HG03103 (cell line): ENCODE data around the gene BICRA.
"Not testable (repeated sequence)": the region's sequence is repeated elsewhere in the genome, so short reads cannot be mapped to it uniquely, and the experiment has no call there.

Experiments used
- ATAC-seq: cut with Tn5 transposase; IDR thresholded peaks from one replicate; pipeline ENCODE4 v1.9.1; 2021; ENCODE audit warnings: low read depth; ENCODE audit not compliant: unreplicated experiment

BICRA gene

DNA sequence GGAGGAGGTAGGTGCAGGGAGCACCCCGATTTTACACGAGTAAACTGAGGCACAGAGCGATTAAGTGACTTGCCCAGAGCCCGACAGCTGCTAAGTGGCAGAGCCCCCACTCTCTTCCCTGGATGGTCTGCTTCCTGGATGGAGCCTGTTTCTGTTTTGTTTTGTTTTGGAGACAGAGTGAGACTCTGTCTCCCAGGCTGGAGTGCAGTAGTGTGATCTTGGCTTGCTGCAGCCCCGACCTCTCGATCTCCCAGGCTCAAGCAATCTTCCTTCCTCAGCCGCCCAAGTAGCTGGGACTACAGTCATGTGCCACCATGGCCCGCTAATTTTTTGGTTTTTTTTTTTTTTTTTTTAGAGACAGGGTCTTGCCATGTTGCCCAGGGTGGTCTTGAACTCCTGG, 17.3 kb downstream of the BICRA start:
- ATAC-seq = no peak

DNA sequence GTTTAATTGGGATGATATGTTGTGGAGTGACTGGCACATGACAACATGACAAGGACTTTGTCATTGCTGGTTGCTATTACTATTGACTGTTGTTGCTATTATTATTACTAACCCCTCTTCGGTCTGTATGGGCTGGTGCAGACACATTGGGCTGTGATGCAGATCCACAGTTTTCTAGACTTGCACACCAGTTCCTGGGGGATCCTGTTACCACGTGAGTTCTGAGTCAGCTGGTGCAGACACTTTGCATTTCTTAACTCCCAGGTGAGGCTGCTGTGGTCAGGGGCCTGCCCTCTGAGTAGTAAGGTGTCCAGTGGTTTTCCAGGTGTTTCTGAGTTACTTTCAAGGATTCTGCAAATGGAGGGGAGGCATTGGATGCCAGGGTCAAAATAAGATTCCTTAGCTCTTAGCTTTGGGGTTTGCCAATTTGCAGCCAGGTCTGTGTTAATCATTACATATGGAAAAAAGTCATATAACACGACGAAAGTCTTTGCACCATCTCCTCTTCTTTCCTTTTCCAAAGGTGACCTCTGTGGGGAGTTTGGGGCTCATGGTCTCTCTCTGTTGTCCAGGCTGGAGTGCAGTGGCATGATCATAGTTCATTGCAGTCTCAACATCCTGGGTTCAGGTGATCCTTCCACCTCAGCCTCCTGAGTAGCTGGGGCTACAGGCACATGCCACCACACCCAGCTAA, 19.3 kb downstream of the BICRA start:
- no peak for ATAC-seq

- ATAC-seq = no peak
Measured at GRCh38 chr19:47630594-47630993, 21.7 kb downstream of the BICRA start.

DNA sequence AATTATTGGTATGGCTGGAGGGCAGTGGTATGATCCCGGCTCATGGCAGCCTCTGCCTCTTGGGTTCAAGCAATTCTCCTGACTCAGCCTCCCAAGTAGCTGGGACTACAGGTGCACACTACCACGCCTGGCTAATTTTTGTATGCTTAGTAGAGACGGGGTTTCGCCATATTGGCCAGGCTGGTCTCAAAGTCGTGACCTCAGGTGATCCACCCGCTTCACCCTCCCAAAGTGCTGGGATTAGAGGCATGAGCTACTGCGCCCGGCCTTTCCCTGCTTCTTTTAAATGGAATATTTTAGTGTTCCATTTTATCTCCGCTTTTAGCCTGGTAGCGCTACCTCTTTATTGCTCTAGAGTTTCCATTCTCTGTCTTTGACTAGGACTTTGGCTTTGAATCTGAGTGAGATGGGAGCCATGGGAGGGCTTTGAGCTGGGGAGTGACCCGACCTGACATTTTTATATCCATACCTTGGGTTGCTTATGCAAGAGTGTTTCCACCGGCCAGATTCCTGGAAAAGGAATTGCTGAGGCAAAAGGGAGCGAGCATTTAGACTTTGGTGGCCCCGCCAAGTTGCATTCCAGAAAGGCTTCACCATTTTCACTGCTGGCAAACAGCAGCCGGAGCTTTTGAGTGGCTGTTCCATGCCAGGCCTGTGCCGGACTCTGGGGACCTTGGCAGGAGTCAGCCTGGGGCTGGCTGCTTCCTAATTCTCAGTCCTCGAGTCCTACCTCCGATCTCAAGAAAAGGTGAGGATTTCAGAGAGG, 22.9 kb downstream of the BICRA start:
- ATAC-seq = no peak

- ATAC-seq = no peak
Measured at GRCh38 chr19:47633517-47633916, 24.6 kb downstream of the BICRA start.

GRCh38 chr19:47633996-47634395, 25.1 kb downstream of the BICRA start:
- ATAC-seq = no peak

- not testable (repeated sequence) for ATAC-seq
Measured at GRCh38 chr19:47635152-47635754, 26.3 kb downstream of the BICRA start.

- no peak for ATAC-seq
Measured at GRCh38 chr19:47637550-47637949, 28.6 kb downstream of the BICRA start.

DNA sequence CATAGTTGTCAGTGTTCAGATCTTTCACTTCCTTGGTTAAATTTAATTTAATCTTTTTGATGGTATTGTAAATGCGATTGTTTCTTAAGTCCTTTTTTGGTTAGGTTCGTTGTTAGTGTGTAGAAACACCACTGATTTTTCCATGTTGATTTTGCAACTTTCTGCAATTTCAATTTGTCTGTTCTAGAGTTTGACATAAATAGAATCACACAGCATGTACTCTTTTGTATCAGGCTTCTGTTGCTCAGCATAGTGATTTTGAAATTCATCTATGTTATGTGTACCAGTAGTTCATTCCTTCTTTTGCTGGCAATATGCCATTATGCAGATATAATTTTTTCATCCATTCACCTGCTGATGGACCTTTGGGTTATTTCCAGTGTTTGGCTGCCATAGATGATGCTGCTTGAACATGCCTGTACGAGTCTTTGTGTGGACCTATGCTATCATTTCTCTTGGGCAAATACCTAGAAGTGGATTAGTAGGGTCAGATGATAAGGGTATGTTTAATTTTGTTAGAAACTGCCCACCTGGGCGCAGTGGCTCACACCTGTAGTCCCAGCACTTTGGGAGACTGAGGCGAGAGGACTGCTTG, 33.1 kb downstream of the BICRA start:
- no peak for ATAC-seq

DNA sequence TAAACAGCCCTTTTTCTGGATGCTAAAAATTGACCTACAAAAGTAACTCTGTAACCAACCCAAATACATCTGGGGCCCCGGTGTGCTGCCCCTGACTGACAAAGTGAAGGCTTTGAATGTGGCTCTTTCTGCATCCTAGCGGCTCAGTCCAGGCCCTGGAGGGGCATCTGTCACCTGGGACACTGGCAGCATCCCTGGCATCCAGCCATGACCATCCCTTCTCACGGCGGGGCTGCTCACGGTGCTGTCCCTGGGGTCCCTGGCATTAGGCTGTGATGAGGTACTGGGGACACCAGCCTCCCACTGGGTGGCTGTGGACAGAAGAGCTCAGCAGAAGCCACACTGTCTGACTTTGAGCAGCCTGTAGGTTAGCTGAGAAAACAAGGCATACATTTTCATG, 34.3 kb downstream of the BICRA start:
- no peak for ATAC-seq

- no peak for ATAC-seq
Measured at GRCh38 chr19:47644199-47644598, 35.3 kb downstream of the BICRA start.

GRCh38 chr19:47644743-47645482, 36.0 kb downstream of the BICRA start:
- ATAC-seq = no peak

DNA sequence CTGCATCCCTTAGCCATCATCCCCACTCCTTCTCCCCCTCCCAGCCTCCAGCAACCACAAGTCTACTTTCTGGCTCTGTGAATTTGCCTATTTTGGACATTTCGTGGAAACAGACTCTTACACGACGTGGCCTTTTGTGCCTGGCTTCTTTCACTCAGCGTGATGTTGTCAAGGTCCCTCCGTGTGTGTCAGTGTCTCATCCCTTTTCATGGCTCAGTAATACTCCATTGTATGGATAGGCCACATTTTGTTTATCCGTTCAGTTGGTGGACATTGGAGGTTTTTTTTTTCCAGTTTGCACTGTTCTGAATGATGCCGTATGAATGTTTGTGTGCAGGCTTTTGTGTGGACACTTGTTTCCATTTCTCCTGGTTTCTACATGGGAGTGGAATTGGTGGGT, 38.0 kb downstream of the BICRA start:
- no peak for ATAC-seq

DNA sequence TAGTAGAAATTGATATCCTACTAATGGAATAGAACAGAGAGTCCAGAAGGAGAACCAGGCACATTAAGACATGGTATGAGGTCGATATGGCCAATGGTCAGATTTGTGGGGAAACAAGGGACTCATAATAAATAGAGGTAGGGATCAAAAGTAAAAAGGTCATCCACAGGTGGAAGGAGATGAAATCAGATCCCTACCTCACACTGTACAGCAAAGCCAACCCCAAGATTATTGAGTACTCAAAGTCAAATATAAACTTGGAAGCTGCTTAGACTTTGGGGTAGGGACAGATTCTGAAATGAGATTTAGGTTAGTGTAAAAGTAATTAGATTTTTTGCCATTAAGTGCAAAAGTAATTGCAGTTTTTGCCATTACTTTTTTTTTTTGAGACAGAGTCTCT, 40.7 kb downstream of the BICRA start:
- ATAC-seq = no peak

GRCh38 chr19:47650700-47651099, 41.8 kb downstream of the BICRA start:
- ATAC-seq = no peak

GRCh38 chr19:47651132-47651531, 42.2 kb downstream of the BICRA start:
- ATAC-seq = no peak

- ATAC-seq = no peak
Measured at GRCh38 chr19:47651691-47652090, 42.8 kb downstream of the BICRA start.

- ATAC-seq = no peak
Measured at GRCh38 chr19:47652285-47652684, 43.4 kb downstream of the BICRA start.

GRCh38 chr19:47653856-47654255, 44.9 kb downstream of the BICRA start:
- ATAC-seq = no peak

- no peak for ATAC-seq
Measured at GRCh38 chr19:47657719-47658118, 48.8 kb downstream of the BICRA start.
